22Rv1 (cell line): Measurements from ENCODE around the gene KLHL7.

Source experiments
- CTCF ChIP-seq: fragments of 450-650 bp; IDR thresholded peaks from 2 replicates; pipeline ENCODE4 v1.5.1; 2017; ENCODE audit warnings: mild to moderate bottlenecking
- ZFX ChIP-seq: fragments of 450-650 bp; IDR thresholded peaks from 2 replicates; pipeline ENCODE4 v1.6.1; 2017; ENCODE audit warnings: antibody characterized with exemption, borderline replicate concordance

- TF ChIP-seq CTCF (no peak), ZFX (no peak)
Observed at GRCh38 chr7:23121165-23121564, 15.6 kb downstream of the KLHL7 start.
